Muscle layer of duodenum (tissue), 2 donors: ENCODE data around the gene CREB5.

ENCODE experiments used
- H3K27ac ChIP-seq: one replicate; pipeline ENCODE4 v1.7.0; 2013; ENCODE audit warnings: mild to moderate bottlenecking, low read length
- H3K27me3 ChIP-seq: one replicate; pipeline ENCODE4 v1.7.0; 2013; ENCODE audit warnings: low read depth, mild to moderate bottlenecking, control low read depth, low read length
- H3K36me3 ChIP-seq, 2 donors: one replicate each; pipeline ENCODE4 v1.7.0; 2013; ENCODE audit warnings: low read length in 2 of 2, control low read depth in 1 of 2, mild to moderate bottlenecking in 1 of 2; ENCODE audit not compliant: insufficient read depth in 2 of 2, control insufficient read depth in 1 of 2
- H3K4me1 ChIP-seq, 2 donors: one replicate each; pipeline ENCODE4 v1.7.0; 2013; ENCODE audit warnings: low read length in 2 of 2, mild to moderate bottlenecking in 2 of 2, control low read depth in 1 of 2, moderate library complexity in 1 of 2; ENCODE audit not compliant: insufficient read depth in 2 of 2, control insufficient read depth in 1 of 2
- H3K4me3 ChIP-seq, 2 donors: one replicate each; pipeline ENCODE4 v1.7.0; 2013; ENCODE audit warnings: low read length in 2 of 2, low read depth in 1 of 2, mild to moderate bottlenecking in 1 of 2
- H3K9me3 ChIP-seq, 2 donors: one replicate each; pipeline ENCODE4 v1.7.0; 2013; ENCODE audit warnings: low read length in 2 of 2, control low read depth in 1 of 2, mild to moderate bottlenecking in 1 of 2; ENCODE audit not compliant: control insufficient read depth in 1 of 2
- donor health status: healthy.

Gene CREB5

GRCh38 chr7:28502408-28502807 lies 90.1 kb downstream of the CREB5 start:
- no peaks in the 10 kb centered on the region for H3K4me1 ChIP-seq
- H3K4me3 ChIP-seq, result no peak overlapping the region
- H3K9me3 ChIP-seq, result no peaks in the 10 kb centered on the region
- H3K36me3 ChIP-seq, result no peaks in the 10 kb centered on the region
- H3K27ac ChIP-seq, result no peak overlapping the region
- no peaks in the 10 kb centered on the region for H3K27me3 ChIP-seq

- Histone ChIP-seq H3K36me3 (no peaks in the 10 kb centered on the region), H3K27ac (no peak overlapping the region), H3K9me3 (no peaks in the 10 kb centered on the region), H3K27me3 (no peaks in the 10 kb centered on the region), H3K4me1 (no peaks in the 10 kb centered on the region), H3K4me3 (no peak overlapping the region)
Observed at GRCh38 chr7:28503396-28503795, 91.1 kb downstream of the CREB5 start.

- Histone ChIP-seq H3K9me3 (no peaks in the 10 kb centered on the region), H3K27me3 (no peaks in the 10 kb centered on the region), H3K36me3 (no peaks in the 10 kb centered on the region), H3K4me3 (no peak overlapping the region), H3K4me1 (no peaks in the 10 kb centered on the region), H3K27ac (no peak overlapping the region)
Observed at GRCh38 chr7:28505014-28505413, 92.7 kb downstream of the CREB5 start.

- H3K36me3 ChIP-seq, result no peaks in the 10 kb centered on the region
- no peaks in the 10 kb centered on the region for H3K4me1 ChIP-seq
- no peaks in the 10 kb centered on the region for H3K9me3 ChIP-seq
- H3K27me3 ChIP-seq, result no peaks in the 10 kb centered on the region
- no peak overlapping the region for H3K4me3 ChIP-seq
- H3K27ac ChIP-seq, result no peak overlapping the region
Observed at GRCh38 chr7:28505867-28506266, 93.5 kb downstream of the CREB5 start.

- H3K27me3 ChIP-seq, result no peaks in the 10 kb centered on the region
- no peak overlapping the region for H3K4me3 ChIP-seq
- H3K36me3 ChIP-seq, result no peaks in the 10 kb centered on the region
- H3K27ac ChIP-seq, result no peak overlapping the region
- H3K4me1 ChIP-seq, result no peaks in the 10 kb centered on the region
- H3K9me3 ChIP-seq, result no peaks in the 10 kb centered on the region
Observed at GRCh38 chr7:28507525-28508282, 95.4 kb downstream of the CREB5 start.

DNA sequence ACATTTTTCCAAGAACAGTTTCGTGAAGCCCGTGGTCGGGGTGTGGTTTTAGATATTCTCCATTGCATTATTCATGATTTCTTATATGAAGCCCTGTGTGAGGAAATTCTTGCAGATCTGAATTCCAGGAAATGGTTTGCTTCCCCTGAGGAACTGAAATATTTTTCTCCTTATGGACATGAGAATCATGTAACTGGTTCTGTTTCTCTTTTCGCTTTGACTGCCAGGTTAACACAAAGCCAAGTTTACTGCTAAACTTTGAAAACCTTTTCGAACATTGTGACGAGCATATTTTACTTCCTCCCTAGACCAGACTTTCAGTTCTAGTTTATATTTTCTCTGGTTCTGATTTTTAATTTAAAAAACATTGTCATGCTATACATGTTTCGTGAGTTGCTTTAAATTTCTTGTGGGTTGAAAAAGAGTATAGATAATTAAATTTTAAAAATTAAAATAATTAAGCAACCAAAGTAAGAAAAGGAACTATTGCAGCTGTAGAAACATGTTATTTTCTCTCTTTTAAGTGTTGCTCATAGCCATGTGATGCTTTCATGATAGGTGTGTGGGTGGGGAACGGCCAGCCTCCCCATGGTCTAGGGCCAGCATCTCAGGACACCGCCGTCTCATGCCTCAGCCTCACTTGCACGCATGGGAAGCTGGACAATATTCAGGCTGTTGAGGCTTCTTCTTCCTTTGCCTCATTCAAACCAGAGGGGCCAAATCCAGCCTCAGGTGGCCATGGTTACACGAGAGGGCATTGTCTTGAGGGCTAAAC lies 97.1 kb downstream of the CREB5 start:
- Histone ChIP-seq H3K27me3 (no peaks in the 10 kb centered on the region), H3K4me3 (no peak overlapping the region), H3K9me3 (no peaks in the 10 kb centered on the region), H3K27ac (no peak overlapping the region), H3K36me3 (no peaks in the 10 kb centered on the region), H3K4me1 (no peaks in the 10 kb centered on the region)

GRCh38 chr7:28510026-28510369 lies 97.7 kb downstream of the CREB5 start:
- H3K27me3 ChIP-seq, result no peaks in the 10 kb centered on the region
- H3K36me3 ChIP-seq, result no peaks in the 10 kb centered on the region
- no peaks in the 10 kb centered on the region for H3K9me3 ChIP-seq
- H3K27ac ChIP-seq, result no peak overlapping the region
- H3K4me1 ChIP-seq, result no peaks in the 10 kb centered on the region
- no peak overlapping the region for H3K4me3 ChIP-seq

DNA sequence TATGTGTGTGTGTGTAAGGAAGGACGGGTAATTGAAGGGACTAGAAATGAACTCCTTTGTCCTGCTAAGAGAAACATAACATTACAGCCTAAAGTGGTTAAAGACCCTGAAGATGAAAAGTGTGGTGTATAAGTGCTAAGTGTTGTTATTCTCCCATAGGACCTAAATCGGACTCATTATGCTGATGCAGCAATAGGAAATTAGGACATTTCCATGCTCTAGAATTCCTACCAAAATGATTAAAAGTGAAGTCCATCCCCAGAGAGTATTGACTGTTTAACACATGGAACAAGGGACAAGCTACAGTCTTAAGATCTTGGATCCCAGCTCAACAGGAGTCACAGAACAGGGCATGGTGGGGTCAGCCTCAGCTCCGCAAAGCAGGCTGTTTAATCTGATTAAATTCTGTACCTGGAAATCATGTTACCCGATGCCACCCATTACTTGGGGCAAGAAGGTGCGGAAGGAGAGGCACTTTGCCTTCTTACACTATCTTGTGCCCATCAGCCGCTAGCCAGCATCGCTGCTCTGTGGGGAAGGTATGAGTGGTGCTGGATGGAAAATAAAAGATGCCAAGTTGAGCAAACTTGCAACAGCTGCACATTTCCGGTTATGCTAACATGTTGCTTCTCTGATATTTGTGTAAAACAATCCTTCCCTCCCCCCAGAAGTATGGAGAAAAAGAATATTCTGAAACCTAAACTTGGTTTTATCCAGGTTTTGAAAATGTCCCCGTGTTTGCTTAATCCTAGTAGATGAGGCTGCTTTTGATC lies 100.5 kb downstream of the CREB5 start:
- no peaks in the 10 kb centered on the region for H3K9me3 ChIP-seq
- H3K4me3 ChIP-seq, result no peak overlapping the region
- H3K27me3 ChIP-seq, result no peaks in the 10 kb centered on the region
- no peaks in the 10 kb centered on the region for H3K4me1 ChIP-seq
- no peaks in the 10 kb centered on the region for H3K36me3 ChIP-seq
- no peak overlapping the region for H3K27ac ChIP-seq

DNA sequence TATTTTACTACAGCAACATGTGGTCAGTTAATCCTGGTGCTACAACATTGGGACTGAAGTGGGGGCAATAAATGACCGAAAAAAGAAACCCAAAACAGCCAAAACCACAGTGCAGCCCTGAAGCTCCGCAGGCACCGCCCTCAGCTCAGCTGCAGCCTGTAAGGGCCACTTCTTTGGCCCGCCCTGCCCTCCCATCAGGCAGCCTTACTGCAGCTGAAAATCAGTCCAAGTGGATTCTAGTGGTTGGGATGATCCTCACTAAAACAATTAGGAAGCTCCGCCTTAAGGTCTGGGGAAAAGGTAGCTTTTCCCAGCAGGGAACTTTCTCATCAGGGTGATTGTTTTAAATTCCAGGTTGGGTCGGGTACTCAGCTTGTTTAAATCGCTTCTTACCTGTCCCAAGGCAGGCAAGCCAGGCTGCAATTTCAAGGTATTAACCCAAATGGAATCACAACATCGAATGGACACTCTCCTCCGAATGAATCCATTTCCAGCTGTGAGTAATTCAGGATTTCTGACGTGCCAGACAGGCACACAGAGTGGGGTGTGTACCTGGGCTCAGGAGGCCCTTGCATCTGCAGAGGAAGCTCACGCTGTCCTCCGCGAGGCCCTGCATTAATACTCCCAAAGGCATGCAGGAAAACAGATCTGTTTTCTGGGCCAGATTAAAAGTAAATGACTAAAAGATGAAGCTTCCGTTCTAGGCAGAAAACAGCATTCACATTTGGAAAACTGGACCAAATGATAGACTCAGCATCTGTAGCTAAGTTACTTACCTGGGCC lies 104.3 kb downstream of the CREB5 start:
- no peaks in the 10 kb centered on the region for H3K36me3 ChIP-seq
- H3K27me3 ChIP-seq, result no peaks in the 10 kb centered on the region
- no peaks in the 10 kb centered on the region for H3K4me1 ChIP-seq
- H3K9me3 ChIP-seq, result no peaks in the 10 kb centered on the region
- H3K27ac ChIP-seq, result no peak overlapping the region
- no peak overlapping the region for H3K4me3 ChIP-seq

DNA sequence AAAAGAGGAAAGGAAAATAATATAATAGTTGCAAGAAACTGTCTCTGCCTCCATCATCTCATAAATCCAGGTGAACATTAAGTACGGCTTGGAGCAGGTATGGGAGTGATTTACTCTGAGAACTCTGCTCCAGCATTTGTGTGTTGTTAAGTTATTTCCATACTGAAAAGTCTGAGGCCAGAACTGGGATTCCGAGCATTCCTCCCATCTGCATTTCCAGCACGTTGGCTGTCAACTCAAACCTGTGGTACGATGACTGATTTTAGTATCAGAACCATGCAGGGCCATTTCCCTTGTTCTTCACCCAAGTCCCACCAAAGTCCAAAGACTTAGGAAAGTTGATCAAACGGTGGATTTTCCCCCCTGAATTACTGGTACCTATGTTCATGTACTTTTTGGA lies 104.9 kb downstream of the CREB5 start:
- H3K27ac ChIP-seq, result no peak overlapping the region
- no peak overlapping the region for H3K4me3 ChIP-seq
- no peaks in the 10 kb centered on the region for H3K27me3 ChIP-seq
- H3K36me3 ChIP-seq, result no peaks in the 10 kb centered on the region
- no peaks in the 10 kb centered on the region for H3K4me1 ChIP-seq
- H3K9me3 ChIP-seq, result no peaks in the 10 kb centered on the region

DNA sequence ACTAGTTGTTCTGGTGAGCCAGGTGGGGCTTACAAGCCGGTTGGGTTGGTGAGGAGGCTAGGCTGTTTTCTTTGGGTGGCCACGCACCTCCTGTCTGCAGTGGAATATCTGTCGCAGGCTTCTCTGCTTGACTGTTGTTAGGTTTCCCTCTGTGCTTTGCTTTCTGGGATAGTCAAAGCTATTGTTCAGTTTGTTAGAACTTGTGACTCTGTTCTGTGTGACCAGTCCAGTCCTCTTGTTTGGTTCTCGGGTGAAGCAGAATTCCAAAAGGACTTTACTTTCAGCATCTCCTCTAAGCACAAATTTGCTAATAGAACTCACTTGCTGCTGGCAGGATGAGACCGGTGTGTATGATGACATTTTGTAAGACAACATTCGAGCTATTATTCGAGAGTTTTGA lies 105.3 kb downstream of the CREB5 start:
- H3K27ac ChIP-seq, result no peak overlapping the region
- no peaks in the 10 kb centered on the region for H3K9me3 ChIP-seq
- H3K4me3 ChIP-seq, result no peak overlapping the region
- no peaks in the 10 kb centered on the region for H3K27me3 ChIP-seq
- no peaks in the 10 kb centered on the region for H3K36me3 ChIP-seq
- H3K4me1 ChIP-seq, result no peaks in the 10 kb centered on the region
